ENCODE data around the gene RABAC1.

Gene RABAC1

GRCh38 chr19:41978470-41978869 is 19.3 kb upstream of the RABAC1 start:
- H3K4me3 ChIP-seq (ENCODE audit: low read depth, low read length) = no peak overlapping the region
- TF ChIP-seq CTCF (IDR thresholded peaks at IDR 0.05; ENCODE audit: insufficient read depth, low read length, missing control alignments) = no peak
- CTCF ChIA-PET = interaction anchor here (1.2 kb wide), 1 partner anchor 56 kb away, joined by 3 read pairs; no protein-coding TSS in a partner anchor
- DNase-seq (ENCODE audit: low read depth, low spot score) = no peak
- POLR2A ChIA-PET = no interaction called here

- no peak for DNase-seq (ENCODE audit: low read depth, low spot score)
- ChIA-PET POLR2A (no interaction called here), CTCF (no interaction called here)
- H3K4me3 ChIP-seq (ENCODE audit: low read depth, low read length) = no peak overlapping the region
- no peak for TF ChIP-seq CTCF (IDR thresholded peaks at IDR 0.05; ENCODE audit: insufficient read depth, low read length, missing control alignments)
These were observed 18.8 kb upstream of the RABAC1 start for GRCh38 chr19:41977916-41978315.

GRCh38 chr19:41974652-41975051 is 15.5 kb upstream of the RABAC1 start:
- no peak overlapping the region for H3K4me3 ChIP-seq (ENCODE audit: low read depth, low read length)
- ChIA-PET CTCF (interaction anchor here (0.6 kb wide), 1 partner anchor 134 kb away, joined by 3 read pairs; no protein-coding TSS in a partner anchor), POLR2A (no interaction called here)
- no peak for DNase-seq (ENCODE audit: low read depth, low spot score)
- no peak for TF ChIP-seq CTCF (IDR thresholded peaks at IDR 0.05; ENCODE audit: insufficient read depth, low read length, missing control alignments)

GRCh38 chr19:41971363-41971762 is 12.2 kb upstream of the RABAC1 start:
- DNase-seq (ENCODE audit: low read depth, low spot score) = no peak
- no peak overlapping the region for H3K4me3 ChIP-seq (ENCODE audit: low read depth, low read length)
- POLR2A ChIA-PET = no interaction called here
- CTCF ChIA-PET = no interaction called here
- no peak for TF ChIP-seq CTCF (IDR thresholded peaks at IDR 0.05; ENCODE audit: insufficient read depth, low read length, missing control alignments)

- POLR2A ChIA-PET = no interaction called here
- no peak for DNase-seq (ENCODE audit: low read depth, low spot score)
- CTCF ChIA-PET = no interaction called here
- TF ChIP-seq CTCF (IDR thresholded peaks at IDR 0.05; ENCODE audit: insufficient read depth, low read length, missing control alignments) = no peak
- no peak overlapping the region for H3K4me3 ChIP-seq (ENCODE audit: low read depth, low read length)
These were observed 10.8 kb upstream of the RABAC1 start for GRCh38 chr19:41969772-41970458.

- no peak for TF ChIP-seq CTCF (IDR thresholded peaks at IDR 0.05; ENCODE audit: insufficient read depth, low read length, missing control alignments)
- ChIA-PET POLR2A (no interaction called here), CTCF (no interaction called here)
- no peak overlapping the region for H3K4me3 ChIP-seq (ENCODE audit: low read depth, low read length)
- DNase-seq (ENCODE audit: low read depth, low spot score) = no peak
These were observed 9.9 kb upstream of the RABAC1 start for GRCh38 chr19:41968751-41969595.
